GM12891 (cell line): Measurements from ENCODE around the gene PRMT9.

Source experiments
- DNase-seq: peaks from one replicate; pipeline ENCODE4 v3.0.0; 2011; ENCODE audit warnings: low spot score; ENCODE audit not compliant: insufficient read length
- FAIRE-seq: peaks from 2 replicates; lab custom pipeline; 2011; peaks lifted over from hg19 to GRCh38; lab: Jason Lieb, UNC
- PAX5 ChIP-seq: IDR thresholded peaks from 2 replicates; pipeline ENCODE4 v1.6.1; 2011; ENCODE audit warnings: low read length, moderate library complexity, mild to moderate bottlenecking; ENCODE audit not compliant: insufficient read depth, severe bottlenecking
- POLR2A ChIP-seq: IDR thresholded peaks from 2 replicates; pipeline ENCODE4 v1.6.1; 2011; ENCODE audit warnings: low read depth, low read length, control low read depth
- POLR2AphosphoS5 ChIP-seq: IDR thresholded peaks from 2 replicates; pipeline ENCODE4 v1.6.1; 2011; ENCODE audit warnings: low read depth, low read length, control low read depth
- POU2F2 ChIP-seq: IDR thresholded peaks from 2 replicates; pipeline ENCODE4 v1.6.1; 2011; ENCODE audit warnings: low read depth, mild to moderate bottlenecking, control low read depth, low read length, moderate library complexity
- SPI1 ChIP-seq: IDR thresholded peaks from 2 replicates; pipeline ENCODE4 v1.6.1; 2011; ENCODE audit warnings: low read depth, low read length, control low read depth
- TAF1 ChIP-seq: IDR thresholded peaks from 2 replicates; pipeline ENCODE4 v1.6.1; 2011; ENCODE audit warnings: low read depth, low read length, control low read depth

PRMT9 gene

DNA sequence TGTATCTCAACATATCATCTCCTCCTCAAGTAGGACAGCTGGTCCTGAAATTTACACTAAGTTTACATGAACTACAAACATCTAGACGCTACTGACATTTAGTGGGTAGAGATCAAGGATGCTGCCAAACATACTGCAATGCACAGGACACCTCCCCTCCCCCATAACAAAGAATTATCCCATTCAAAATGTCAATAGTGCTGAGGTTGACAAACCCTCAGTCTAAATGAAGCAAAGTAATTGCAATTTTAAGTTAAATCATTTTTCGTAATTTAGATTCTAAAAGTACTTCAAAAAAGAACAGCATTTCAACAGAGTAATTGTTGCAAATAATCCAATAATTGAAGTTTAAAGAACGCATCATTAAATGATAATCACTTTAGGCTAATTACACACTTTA lies 1.2 kb downstream of the PRMT9 start:
- TF ChIP-seq POU2F2 (no peak), POLR2A (no peak), TAF1 (no peak), POLR2AphosphoS5 (no peak)
- DNase-seq (no peak), FAIRE-seq (no peak)

GRCh38 chr4:147678796-147679549 lies 5.0 kb downstream of the PRMT9 start:
- DNase-seq: no peak
- TF ChIP-seq TAF1: no peak
- no peak for TF ChIP-seq POU2F2
- no peak for TF ChIP-seq POLR2AphosphoS5
- TF ChIP-seq SPI1: no peak
- no peak for TF ChIP-seq POLR2A
- TF ChIP-seq PAX5: no peak
- no peak for FAIRE-seq

- FAIRE-seq: no peak
- TF ChIP-seq POU2F2 (no peak), PAX5 (no peak), POLR2AphosphoS5 (no peak), TAF1 (no peak), POLR2A (no peak), SPI1 (no peak)
- DNase-seq: no peak
These were observed 5.9 kb downstream of the PRMT9 start for GRCh38 chr4:147678106-147678505.

- no peak for FAIRE-seq
- TF ChIP-seq PAX5 (no peak), POLR2A (no peak), TAF1 (no peak), POLR2AphosphoS5 (no peak), POU2F2 (no peak), SPI1 (no peak)
- DNase-seq: no peak
These were observed 9.5 kb downstream of the PRMT9 start for GRCh38 chr4:147674496-147674895.

DNA sequence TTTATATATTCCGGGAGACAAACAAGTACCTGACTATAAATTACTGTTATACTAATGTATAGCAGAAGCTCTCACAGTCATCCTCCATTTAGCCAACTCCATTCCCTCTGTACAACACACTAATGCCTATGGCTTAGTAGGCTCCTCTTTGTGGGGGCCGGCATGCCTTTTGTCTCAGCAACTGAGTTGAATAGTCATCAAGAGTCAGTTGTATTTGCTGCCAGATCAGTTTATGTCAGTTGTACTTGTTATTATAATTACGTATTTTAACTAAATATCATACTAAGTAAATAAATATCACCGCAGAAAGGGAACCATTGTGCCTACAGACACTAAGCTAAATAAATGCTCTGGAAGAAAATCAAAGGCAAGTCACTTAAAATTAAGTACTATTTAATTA lies 9.9 kb downstream of the PRMT9 start:
- TF ChIP-seq PAX5 (no peak), SPI1 (no peak), POLR2A (no peak), POLR2AphosphoS5 (no peak), TAF1 (no peak), POU2F2 (no peak)
- FAIRE-seq (no peak), DNase-seq (no peak)

- DNase-seq (no peak), FAIRE-seq (no peak)
- no peak for TF ChIP-seq TAF1
- TF ChIP-seq SPI1: no peak
- no peak for TF ChIP-seq POLR2AphosphoS5
- no peak for TF ChIP-seq PAX5
- TF ChIP-seq POU2F2: no peak
- TF ChIP-seq POLR2A: no peak
These were observed 25.5 kb downstream of the PRMT9 start for GRCh38 chr4:147658501-147658900.

DNA sequence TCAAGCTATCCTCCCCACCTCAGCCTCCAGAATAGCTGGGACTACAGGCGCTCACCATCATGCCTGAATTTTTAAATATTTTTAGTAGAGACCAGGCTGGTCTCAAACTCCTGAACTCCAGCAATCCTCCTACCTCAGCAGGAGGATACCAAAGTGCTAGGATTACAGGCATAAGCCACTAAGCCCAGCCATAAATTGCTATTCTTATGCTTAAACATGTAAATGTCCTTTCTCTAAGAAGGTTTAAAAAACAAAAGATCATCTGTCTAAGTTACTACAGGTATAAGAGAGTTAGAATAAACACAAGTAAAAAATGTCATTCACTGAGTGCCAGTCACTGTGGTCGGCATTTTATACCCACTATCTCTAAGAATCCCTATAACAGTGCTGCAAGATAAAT lies 28.3 kb downstream of the PRMT9 start:
- no peak for FAIRE-seq

DNA sequence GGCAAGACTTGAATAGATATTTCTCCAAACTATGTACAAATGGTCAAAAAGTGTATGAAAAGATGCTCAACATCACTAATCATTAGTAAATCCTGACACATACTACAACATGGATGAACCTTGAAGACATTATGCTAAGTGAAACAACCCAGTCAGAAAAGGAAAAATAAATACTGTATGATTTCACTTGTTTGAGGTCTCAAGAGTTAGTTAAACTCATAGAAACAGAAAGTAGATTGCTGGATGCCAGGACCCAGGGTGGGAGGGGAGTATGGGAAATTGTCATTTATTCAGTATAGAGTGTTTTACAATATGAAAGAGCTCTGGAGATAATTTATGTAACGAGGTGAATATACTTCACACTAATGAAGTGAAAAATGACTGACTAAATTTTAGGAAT lies 32.4 kb downstream of the PRMT9 start:
- TF ChIP-seq TAF1: no peak
- TF ChIP-seq PAX5: no peak
- no peak for TF ChIP-seq POLR2AphosphoS5
- TF ChIP-seq SPI1: no peak
- TF ChIP-seq POLR2A: no peak
- TF ChIP-seq POU2F2: no peak
- DNase-seq (no peak), FAIRE-seq (peak; percentile 41)

More for the DNA sequence above, 28.3 kb downstream of the PRMT9 start:
- no peak for TF ChIP-seq POLR2AphosphoS5
- no peak for TF ChIP-seq TAF1
- no peak for TF ChIP-seq PAX5
- no peak for TF ChIP-seq SPI1
- TF ChIP-seq POLR2A: no peak
- TF ChIP-seq POU2F2: no peak
- no peak for DNase-seq

DNA sequence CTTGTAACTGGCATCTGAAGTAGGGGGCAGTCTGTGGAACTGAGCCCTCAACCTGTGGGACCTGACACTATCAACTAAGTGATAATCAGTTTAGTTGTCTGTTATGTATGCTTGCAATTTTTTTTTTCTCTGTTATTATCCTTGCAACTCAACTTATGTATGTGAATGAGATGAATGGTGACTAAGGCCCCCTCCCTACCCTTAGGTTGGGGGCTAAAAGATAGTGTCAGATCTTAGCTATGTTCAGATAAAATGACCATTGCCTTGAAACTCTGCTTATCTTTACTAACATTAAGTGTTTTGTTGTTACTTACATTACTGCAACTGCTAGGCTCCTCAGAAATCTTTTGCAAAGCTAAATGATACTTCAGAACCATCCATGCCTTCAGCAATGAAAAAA lies 35.3 kb downstream of the PRMT9 start:
- FAIRE-seq (no peak), DNase-seq (no peak)
- no peak for TF ChIP-seq SPI1
- no peak for TF ChIP-seq PAX5
- no peak for TF ChIP-seq POLR2A
- no peak for TF ChIP-seq POLR2AphosphoS5
- TF ChIP-seq POU2F2: no peak
- TF ChIP-seq TAF1: no peak

DNA sequence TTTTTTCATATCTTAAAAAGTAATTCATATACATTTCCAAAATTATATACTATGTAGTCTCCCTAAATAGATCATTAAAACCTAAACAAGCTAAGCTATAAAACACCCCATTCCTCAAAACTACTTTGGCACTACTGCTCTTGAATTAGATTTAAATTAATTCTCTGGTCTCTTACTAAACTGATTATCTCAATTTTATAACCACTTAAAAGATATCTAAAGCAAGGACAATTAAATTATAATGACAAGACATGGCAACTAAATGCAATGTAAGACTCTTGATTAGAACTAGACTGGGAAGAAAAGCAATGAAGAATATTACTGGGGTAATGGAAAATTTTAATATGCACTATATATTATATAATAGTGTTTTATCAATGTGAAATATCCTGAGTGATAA lies 38.9 kb downstream of the PRMT9 start:
- TF ChIP-seq TAF1 (no peak), SPI1 (no peak), PAX5 (no peak), POU2F2 (no peak), POLR2AphosphoS5 (no peak), POLR2A (no peak)
- FAIRE-seq (no peak), DNase-seq (no peak)

DNA sequence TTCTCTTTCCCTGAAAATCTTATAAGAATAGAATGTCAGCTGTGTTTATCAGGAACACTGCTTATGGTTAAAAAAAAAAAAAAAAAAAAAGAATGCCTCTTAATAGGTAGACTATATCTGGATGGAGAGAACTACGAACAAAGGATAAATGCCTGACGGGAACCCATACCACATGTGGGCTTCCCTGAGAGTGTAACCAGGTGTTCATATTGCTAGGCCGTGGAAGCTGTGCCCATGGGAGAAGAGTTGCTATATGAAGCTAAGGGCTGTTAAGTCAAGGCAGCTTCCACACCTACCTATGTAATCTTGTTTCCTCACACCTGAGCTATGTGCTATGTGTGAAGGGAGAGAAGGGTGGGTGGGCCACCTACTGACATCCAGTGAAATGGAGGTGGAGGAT lies 39.5 kb downstream of the PRMT9 start:
- DNase-seq (no peak), FAIRE-seq (peak; percentile 9)
- TF ChIP-seq POU2F2: no peak
- no peak for TF ChIP-seq PAX5
- TF ChIP-seq POLR2A: no peak
